ENCODE measurements around the gene ZNF839.
"Not testable (repeated sequence)": the region's sequence is repeated elsewhere in the genome, so short reads cannot be mapped to it uniquely, and the experiment has no call there.

Gene ZNF839

DNA sequence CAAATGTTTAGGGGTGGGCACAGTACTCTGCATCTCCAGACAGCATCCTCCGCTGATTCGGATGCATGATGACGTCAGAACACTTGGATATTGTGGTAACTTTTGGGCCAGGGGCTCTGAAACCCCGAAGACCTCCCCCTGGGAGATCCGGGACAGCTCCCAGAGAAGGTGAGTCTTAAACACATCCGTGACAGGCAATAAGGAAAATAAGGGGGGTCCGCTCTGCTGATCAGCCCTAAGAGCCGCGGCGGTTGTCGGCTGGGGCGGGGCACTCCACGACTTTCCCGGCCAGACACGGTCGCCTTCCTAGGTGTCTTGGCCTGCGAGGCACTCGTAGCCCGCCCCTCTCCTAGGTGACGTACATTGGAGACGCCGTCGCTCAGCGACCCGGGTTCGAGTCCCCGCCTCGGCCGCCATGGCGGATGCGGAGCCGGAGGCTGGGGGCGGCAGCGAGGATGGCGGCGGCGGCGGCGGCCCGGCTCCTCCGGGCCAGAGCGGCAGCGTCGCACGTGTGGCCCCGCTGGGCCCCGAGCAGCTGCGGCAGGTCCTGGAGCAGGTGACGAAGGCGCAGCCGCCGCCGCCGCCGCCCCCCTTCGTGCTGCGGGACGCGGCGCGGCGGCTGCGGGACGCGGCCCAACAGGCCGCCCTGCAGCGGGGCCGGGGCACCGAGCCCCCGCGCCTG is at the start of gene ZNF839:
TSS of gene ZNF839 (plus strand) at position 396 of the 682 bp plus-strand sequence. CDS start at position 416, 20 bp downstream.
- no peak for FAIRE-seq

DNA sequence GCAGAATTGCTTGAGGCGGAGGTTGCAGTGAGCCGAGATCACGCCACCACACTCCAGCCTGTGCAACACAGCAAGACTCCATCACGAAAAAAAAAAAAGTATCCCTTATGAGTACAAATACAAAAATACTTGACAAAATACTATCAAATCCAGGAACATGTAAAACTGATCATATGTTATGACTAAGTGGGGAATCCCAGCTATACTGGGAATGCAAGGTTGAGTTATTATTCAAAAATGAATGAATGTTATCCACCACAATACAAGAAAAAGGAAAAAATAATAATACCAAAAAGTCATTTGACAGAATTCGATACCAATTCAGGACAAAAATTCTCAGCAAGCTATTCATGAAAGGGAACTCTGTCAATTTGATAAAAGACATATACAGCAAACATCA is 47.2 kb upstream of the ZNF839 start:
- no peak for FAIRE-seq

DNA sequence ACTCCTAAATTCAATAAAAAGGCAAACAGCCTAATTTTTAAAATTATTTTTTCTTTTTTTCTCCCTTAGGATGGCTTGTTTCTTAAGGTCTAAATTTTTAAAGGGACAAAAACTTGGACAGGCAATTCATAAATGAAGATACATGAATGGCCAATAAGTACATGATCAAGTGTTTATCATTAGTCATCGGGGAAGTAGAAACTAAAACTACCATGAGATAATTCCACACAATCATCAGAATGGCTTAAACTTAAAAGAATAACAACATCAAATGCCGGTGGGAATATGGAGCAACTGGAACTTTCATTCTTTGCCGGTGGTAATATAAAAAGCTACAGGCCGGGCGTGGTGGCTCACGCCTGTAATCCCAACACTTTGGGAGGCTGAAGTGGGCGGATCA is 43.7 kb upstream of the ZNF839 start:
- no peak for FAIRE-seq

DNA sequence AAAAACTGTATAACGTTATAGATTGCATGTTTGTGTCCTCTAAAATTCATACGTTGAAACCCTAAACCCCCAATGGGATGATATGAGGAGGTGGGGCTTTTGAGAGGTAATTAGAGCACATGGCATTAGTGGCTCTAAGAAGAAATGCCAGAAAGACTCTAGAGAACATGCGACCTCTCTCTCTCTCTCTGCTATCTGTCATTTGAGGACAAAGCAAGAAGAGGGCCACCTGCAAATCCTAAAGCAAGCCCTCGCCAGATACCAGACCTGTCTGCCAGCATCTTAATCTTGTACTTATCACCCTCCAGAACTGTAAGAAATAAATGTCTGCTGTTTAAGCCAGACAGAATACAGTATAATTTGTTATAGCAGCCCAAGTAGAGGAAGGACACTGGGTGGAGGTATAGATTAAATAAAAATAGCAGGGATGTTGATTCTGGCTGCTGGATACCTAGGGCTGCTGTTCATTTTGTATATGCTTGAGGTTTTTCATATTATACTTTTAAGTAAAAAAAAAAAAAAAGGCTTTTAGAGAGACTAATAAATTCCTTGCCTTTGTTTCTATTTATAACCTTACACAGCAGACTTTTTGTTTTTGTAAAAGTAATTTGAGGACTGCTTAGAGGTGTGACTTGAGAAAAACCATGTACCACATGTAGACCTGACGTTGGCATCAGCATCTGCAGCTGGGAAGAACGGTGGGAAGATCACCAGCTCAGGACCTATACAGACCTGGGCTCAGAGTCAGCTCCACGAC is 41.5 kb upstream of the ZNF839 start:
- FAIRE-seq = no peak

DNA sequence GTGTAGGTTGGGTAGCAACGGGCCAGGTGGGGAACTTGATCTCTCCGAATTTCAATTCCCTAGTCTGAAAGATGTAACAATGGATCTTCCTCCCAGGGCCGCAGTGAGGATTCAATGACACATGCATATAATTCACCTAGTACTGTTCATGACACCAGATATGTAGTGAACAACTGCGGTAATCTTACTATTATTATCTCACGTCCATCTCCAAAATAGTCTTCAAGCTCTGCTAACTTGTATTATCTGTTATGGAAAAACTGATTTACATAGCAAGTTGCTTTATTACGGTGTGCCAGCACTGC is 41.0 kb upstream of the ZNF839 start:
- no peak for FAIRE-seq

DNA sequence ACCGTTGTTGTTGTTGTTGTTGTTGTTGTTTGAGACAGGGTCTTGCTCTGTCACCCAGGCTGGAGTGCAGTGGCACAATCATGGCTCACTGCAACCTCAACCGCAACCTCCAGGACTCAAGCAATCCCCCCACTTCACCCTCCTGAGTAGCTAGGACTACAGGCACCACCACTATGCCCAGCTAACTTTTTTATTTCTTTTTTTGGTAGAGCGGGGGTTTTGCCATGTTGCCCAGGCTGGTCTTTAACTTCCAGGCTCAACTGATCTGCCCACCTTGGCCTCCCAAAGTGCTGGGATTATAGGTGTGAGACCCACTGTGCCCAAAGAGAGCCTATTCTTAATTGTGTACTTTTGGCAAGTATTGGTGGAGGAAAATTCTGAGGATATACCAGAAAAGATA is 40.3 kb upstream of the ZNF839 start:
- no peak for FAIRE-seq

DNA sequence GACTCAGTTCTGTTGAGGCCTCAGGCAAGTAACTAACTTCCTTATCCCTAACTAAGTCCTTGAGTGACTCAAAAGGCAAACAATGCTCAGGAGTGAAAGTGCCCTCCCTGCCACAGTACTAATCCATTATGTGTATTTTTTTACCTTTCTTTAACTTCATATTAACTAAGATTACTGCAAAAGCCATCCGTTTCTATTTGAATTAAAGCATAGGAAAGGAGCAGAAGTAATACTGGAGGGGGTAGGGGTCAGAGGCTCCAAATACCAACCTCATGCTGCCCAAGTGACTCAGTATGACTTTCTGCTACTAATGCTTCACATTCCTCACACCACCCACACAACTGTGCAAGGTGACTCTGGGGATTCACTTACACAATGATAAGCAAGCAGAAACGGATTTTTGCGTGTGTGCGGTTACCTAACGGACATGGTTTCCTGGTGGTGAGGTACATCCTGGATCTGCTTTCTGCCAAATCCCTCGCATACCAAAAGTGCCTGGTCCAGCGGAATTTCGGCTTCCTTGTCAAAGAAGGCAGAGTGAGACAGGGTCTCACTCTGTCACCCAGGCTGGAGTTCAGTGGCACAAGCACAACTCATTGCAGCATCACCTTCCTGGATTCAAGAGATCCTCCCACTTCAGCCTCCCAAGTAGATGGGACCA is 39.7 kb upstream of the ZNF839 start:
- no peak for FAIRE-seq

DNA sequence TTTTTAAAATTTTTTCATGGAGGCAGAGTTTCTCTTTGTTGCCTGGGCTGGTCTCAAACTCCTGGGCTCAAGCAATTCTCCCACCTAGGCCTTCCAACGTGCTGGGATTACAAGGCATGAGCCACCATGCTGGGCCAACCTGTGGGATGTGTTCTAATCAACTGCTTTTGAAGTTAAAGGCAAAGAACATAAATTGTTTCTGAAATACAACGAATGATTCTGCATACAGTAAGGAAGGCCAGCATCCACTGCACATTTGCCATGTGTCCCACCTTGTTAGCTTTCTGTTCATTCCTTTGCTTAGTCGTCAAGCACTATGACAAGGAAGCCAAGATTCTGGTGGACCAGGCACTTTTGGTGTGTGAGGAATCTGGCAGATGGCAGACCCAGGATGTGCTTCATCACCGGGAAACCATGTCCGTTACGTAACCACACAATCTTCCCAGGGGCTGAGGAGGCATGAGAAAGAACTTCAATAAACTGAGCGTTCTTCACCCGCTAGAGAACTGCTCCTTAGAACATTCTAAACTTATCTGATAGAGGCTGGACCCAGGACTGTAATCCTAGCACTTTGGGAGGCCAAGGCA is 39.1 kb upstream of the ZNF839 start:
- FAIRE-seq = no peak

DNA sequence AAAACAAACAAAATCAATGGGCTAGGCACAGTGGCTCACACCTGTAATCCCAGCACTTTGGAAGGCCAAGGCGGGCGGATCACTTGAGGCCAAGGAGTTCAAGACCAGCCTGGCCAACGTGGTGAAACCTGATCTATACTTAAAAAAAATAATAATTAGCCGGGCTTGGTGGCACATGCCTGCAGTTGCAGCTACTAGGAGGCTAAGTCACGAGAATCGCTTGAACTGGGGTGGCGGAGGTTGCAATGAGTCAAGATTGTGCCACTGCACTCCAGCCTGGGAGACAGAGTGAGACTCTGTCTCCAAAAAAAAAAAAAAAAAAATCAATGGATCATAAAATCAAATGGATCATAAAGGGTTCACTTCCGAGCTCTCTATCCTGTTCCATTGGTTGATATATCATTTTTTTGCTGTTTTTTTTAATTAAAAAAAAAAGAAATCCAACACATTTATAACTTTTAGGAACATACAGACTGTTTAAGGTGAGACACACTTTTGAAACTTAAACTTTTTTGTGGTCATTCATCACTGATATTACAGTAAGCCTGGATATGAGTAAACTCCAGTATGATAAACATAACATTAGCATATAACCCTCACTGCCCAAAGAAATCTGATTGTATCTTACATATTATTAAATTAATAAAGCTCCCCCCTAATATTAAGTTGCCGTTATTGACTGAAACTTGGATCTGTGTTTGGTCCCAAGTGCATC is 36.6 kb upstream of the ZNF839 start:
- FAIRE-seq = no peak

DNA sequence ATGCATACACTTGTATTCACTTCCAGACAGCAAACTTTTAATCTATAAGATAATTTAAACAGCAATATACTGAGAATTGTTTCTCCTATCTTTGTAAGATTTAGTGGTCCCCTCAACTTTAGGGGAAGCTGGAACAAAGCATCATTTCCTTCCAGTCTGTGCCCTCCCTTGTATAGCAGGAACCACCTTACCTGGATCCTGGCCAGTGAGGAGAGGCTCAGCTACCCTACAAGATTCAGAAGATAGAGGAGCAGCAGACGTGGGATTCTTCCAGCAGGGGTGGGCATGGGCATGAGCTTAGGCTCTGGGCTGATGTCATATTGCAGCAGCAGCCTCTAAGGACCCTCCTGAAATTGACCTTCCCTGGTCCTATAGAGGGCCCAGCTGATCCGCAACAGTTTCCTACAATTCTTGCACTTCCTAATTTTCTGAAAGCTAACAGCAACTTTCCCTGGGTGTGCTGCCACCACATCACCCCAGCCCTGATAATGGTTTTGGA is 35.9 kb upstream of the ZNF839 start:
- FAIRE-seq = no peak

DNA sequence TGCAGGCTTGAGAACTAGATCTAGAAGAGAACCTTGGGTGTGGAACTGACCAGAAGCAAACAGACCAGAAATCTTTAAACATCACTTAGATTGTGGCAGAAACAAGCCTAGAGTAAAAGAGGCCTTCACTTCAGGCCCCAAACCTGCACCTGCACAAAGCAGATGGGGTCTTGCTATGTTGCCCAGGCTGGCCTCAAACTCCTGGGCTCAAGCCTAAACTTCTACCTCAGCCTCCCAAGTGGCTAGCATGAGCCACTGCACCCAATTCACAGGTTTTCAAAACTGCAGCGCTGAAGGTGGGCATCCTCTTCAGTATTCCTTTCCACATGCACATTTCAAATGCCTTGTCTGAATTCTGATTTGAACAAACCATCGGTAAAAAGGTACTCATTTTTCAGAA is 34.4 kb upstream of the ZNF839 start:
- no peak for FAIRE-seq

DNA sequence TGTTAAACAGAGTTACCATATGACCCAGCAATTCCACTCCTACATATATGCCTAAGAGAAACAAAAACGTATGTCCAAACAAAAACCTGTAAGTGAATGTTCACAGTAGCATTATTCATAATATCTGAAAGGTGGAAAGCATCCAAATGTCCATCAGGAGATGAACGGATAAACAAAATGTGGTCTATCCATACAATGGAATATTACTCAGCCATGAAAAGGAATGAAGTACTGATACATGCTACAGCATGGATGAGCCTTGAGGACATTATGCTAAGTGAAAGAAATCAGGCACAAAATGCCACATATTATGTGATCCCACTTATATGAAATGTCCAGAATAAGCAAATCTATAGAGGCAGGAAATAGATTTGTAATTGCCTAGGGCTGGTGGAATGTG is 31.4 kb upstream of the ZNF839 start:
- FAIRE-seq = no peak

DNA sequence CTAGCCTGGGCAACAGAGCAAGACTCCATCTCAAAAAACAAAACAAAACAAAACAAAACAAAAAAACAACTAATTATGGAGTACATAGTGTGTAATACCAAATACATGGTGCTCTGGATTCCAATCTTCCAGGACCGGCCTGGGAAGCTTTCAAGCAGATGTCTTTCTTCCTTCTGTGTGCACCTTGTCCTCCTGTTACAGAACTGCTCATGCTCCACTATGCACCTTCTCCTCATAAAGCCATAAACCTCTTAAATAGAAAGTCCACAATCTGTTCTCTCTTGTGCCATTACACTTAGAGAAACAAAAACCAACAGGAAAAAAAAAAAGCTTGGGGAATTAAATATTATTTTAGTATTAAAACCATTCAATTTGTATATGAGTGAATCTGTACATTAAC is 27.1 kb upstream of the ZNF839 start:
- no peak for FAIRE-seq

DNA sequence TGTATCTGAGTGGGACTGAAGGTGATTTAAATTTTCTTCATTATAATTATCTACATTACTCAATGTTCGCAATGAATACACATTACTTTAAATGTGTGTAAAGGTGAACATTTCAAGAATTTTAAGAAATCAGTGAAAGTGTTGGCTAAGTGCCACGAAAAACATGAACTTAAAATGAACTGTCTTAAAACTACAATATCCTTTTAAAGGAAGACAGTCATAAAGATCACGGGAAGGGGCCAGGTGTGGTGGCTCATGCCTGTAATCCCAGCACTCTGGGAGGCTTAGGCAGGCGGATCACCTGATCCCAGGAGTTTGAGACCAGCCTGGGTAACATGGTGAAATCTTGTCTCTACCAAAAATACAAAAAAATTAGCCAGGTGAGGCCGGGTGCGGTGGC is 25.8 kb upstream of the ZNF839 start:
- FAIRE-seq = no peak

DNA sequence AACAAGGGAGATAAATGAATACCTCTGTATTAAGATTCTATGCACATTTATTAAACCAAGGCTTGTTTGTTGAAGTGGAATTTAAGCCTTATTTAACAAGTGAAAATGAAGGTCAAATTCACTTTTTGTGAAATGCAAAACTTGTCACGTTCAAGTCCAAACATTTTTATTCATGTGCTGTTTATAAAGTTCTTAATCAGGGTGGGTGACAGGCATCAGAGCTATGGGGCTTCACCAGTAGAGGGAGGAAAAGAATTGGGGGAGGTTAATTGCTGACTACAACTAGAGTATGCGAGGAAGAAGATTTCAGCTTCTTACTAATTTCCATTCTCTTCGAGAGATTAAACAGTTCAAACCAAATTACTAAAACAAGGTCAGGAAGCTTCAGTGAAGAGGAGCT is 24.3 kb upstream of the ZNF839 start:
- no peak for FAIRE-seq

DNA sequence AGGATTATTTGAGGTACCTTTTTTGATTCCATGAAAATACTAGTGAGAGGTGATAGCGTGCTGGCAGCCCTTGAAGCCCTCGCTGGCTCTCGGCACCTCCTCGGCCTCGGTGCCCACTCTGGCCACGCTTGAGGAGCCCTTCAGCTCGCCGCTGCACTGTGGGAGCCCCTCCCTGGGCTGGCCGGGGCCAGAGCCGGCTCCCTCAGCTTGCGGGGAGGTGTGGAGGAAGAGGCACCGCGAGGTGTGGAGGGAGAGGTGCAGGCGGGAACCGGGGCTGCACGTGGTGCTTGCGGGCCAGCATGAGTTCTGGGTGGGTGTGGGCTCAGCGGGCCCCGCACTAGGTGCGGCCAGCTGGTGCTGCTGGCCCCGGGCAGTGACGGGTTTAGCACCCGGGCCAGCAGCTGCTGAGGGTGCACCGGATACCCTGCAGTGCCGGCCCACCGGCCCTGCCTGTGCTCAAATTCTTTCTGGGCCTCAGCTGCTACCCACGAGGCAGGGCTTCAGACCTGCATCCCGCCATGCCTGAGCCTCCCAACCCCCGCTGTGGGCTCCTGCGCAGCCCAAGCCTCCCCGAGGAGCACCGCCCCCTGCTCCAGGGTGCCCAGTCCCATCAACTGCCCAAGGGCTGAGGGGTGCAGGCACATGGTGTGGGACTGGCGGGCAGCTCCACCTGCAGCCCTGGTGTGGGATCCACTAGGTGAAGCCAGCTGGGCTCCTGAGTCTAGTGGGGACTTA is 21.9 kb upstream of the ZNF839 start:
- no peak for FAIRE-seq

DNA sequence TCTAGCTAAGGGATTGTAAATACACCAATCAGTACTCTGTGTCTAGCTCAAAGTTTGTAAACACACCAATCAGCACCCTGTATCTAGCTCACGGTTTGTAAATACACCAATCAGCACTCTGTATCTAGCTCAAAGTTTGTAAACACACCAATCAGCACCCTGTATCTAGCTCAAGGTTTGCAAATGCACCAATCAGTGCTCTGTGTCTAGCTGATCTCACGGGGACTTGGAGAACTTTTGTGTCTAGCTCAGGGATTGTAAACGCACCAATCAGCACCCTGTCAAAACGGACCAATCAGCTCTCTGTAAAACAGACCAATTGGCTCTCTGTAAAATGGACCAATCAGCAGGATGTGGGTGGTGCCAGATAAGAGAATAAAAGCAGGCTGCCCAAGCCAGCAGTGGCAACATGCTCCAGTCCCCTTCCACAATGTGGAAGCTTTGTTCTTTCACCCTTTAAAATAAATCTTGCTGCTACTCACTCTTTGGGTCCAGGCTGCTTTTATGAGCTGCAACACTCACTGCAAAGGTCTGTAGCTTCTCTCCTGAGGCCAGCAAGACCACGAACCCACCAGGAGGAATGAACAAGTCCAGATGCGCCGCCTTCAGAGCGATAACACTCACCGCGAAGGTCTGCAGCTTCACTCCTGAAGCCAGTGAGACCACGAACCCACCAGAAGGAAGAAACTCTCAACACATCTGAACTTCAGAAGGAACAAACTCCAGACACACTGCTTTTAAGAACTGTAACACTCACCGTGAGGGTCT is 21.1 kb upstream of the ZNF839 start:
- FAIRE-seq = not testable (repeated sequence)

DNA sequence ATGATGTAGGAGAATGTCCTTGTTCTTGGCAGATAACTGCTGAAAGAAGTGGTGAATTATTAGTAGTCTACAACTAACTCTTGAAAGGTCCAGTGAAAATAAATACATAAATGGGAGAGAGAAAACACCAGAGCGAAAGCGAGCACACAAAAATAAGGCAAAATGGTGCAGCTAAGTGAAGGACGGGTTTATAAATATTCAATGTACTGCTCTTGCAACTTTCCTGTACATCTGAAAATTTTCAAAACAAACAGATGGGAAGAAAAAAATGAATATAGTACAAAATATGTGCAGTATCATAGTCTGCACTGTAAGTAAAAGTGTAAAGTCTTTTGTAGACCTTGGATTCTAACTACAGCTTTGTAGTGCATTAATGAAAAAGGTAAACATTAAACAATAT is 15.9 kb upstream of the ZNF839 start:
- no peak for FAIRE-seq

DNA sequence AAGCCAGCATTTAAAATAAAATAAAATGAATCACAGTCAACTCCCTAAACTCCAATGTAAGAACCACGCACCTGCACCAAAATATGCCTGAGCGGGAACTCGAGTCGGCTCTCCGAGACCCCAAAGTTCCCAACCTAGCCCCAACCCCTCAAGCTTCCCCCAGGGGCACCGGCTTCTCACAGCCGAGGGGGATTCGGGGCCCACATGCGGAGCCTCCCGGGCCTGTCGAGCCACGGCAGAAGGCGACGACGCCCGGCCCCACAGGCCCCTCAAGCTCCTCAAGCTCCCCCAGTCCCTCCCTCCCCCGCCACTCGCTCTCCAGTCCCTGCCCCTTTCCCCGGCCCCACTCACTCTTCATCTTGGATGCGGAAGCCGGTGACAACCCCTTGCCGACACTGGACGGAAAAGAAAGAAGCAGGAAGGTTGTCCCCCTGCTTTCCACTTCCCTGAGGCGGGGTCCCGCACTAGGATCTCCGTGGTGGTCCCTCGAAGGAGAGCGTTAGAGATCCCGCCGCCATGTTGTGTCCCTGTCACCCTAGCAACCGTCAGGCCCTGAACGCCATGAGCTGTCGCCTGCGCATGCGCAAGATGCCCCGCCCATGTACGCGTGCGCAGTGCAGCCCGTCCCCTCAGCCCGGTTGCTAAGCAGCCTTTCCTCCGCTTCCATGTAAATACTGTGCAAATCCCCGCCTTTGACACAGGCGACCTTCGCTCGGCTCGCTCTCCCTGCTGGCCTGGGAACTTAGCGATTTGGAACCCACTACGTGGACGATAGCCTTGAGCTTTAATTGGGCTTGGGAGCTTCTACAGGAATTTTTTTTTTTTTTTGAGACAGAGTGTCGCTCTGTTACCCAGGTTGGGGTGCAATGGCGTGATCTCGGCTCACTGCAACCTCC is 14.7 kb upstream of the ZNF839 start, which contains the start of gene MOK:
TSS of gene MOK (minus strand) at position 554 of the 896 bp plus-strand sequence. CDS start at position 358, 196 bp downstream.
- no peak for FAIRE-seq
